Stimulated activated CD4-positive, alpha-beta T cell treated with anti-CD3 and anti-CD28 coated beads, Interleukin-4, amount 100 ng/mL, for 1 hour (primary cell): ENCODE measurements around the gene KIAA0408.
A peak's percentile ranks its signal among the peaks of the same experiment; 100 is the strongest.
"Not testable (repeated sequence)": the region's sequence is repeated elsewhere in the genome, so short reads cannot be mapped to it uniquely, and the experiment has no call there.

Experiments
- DNase-seq: peaks from one replicate; pipeline ENCODE4 v3.0.0-alpha.2; 2020

Gene KIAA0408

GRCh38 chr6:127462376-127462775 is 3.2 kb upstream of the KIAA0408 start:
- DNase-seq: no peak

DNA sequence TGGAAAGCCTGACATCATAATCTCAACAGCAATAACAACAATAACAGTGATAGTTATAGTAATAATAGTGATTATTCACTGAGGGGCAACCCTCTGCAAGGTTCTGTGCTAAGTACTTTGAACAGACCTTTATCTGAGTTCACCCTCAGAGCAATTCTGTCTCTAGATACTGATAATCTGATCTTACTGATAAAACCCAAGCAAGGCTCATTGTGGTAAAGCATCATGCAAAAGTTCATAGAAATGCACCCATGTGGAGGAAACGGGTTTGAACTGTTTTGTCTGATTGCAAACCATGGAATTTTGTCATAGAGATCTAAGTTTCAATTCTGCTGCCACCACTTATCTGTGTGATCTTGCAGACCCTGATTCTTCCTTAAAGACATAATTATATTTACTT is 1.3 kb upstream of the KIAA0408 start:
- DNase-seq: no peak

DNA sequence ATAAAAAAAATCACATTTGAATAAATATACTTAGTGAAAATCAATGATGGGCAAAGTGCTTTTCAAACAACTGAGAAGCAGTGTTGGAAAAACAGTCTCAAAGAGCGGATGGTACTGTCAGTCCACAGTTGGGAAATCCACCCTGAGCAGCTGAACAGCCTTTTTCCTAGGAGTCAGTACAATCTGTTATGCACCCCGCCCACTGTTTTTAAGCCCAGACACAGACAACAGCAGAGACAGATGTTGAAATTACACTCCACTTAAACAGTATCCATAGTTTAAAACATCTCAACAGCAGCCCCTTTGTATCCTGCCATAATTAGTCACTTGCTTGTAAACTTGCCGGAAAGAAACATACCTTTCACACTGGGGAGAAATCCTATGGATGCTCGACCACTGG is 372 bp downstream of the KIAA0408 start:
- no peak for DNase-seq

DNA sequence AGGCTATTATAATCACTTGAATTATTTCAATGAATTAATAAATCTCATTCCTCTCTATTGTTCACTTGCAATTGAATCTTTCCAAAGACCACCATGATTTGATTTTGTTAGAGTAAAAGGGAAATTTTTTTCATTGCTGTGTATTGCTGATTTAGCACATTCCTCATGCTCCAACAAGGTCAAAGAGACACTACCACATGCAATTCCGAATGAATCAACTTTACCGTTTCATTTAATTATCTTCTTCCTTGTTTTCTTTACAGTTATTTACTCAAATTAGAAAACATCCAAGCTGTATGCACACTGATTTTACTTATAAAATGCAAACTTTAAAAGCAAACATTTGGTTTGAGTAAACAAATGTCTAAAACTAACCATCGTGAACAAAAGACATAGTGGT is 967 bp downstream of the KIAA0408 start:
- no peak for DNase-seq

DNA sequence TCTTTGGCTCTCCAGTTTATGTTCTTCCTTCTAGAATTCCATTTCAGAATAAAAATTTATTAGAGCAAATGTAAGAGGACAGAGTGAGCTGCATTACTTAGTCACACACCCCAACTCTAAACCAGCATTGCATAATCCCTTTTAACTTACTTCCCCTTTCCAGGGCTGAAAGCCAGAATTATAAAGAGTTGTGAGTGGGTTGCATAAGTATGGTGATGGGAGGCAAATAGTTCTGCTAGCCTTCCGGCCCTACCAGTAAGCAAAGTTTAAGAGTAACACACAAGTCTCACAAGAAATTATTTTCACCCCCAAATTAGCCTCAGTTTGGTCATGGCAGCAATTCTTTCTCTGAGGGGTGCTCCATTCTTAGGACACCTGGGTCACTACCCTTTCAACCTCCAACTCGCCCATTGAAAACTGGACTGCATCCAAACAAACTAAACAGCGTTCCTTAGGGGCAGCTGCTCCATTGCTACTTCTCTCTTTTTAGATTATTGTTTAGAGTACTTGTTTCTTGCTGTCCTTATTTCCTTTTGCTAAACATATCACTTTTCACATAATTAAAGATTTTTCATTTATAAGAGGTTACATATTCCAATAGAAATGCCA is 1.6 kb downstream of the KIAA0408 start:
- no peak for DNase-seq

GRCh38 chr6:127456465-127456864 is 2.7 kb downstream of the KIAA0408 start:
- DNase-seq: no peak

GRCh38 chr6:127453845-127454619 is 5.2 kb downstream of the KIAA0408 start:
- DNase-seq: no peak

DNA sequence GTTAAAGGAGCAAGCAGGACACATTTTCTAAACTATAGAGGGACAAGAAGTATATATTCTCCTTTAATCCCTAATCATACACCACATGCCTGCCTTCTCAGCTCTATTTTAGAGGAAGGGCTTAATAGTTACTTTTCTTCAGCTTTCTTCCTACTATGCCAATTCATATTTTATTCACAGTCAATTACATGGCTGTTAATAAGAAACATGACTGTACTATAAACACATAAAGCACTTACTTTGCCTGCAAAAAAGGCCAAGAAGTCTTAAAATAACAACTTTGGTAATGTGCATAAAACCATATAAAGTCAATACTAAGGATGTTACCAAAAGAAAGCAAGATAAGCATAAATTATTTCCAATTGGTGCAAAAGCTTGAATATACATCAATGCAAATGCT is 6.4 kb downstream of the KIAA0408 start:
- no peak for DNase-seq

DNA sequence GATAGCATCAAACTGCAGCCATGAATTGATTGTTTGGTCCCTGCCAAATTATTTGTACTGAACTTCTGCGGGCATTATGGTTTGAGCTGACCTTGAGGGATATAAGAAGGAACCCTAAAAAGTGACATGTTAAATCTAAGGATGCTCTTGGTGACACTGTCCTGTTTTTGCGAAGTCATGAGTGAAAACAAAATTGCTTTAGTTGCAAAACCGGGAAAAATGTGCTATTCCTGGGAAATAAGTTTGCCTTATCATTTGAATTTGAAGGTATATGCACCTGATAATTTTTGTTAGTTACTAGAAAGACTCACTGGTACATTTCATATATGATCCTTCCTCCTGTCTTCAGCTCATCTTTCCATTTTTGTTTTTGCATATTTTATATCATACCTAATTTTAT is 7.8 kb downstream of the KIAA0408 start:
- DNase-seq: no peak

GRCh38 chr6:127447780-127448179 is 11.4 kb downstream of the KIAA0408 start:
- no peak for DNase-seq

- no peak for DNase-seq
Observed at GRCh38 chr6:127446356-127446755, 12.8 kb downstream of the KIAA0408 start.

GRCh38 chr6:127441881-127442280 is 17.3 kb downstream of the KIAA0408 start:
- DNase-seq: no peak

DNA sequence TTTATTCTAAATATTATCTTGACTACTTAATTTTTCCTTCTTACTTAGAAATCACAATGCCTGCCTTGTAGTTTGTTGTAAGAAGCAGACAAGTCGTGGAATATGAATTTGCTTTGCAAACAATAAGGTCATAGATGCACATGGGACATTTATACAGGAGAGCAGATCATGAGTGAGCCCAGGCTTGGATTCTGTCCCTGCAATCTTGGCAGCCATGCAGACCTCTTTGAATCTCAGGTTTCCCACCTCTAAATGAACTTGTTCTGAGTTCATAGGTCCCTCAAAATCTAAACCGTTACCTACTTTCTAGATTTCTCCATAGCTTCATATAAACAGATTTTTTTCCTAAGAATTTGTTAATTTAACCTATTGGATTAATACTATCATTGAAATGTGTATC is 19.5 kb downstream of the KIAA0408 start:
- no peak for DNase-seq

DNA sequence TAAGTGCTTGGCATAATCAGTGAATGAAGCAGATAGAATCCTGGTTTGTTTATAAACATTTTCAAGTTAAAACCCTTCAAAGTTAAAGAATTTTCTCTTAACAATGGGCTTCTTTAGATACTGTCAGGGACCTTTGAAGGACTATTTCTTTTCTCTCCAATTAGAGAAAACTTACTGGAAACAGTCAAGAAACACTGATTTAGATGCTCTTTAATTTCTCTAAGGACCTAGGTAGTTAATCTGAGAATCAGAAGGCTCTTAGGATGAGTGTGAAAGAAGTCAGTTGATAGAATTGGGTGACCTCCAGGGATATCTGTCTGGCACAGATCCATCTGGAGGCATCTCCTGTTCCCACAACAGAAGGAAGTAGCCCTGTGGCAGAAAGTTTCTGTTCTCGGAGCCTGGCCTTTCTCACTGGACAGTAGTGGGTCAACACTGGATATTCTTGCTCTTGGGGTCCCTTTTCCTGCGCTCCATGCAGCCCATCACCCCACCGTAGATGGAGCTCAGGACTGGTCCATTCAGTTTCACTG is 22.5 kb downstream of the KIAA0408 start:
- no peak for DNase-seq

DNA sequence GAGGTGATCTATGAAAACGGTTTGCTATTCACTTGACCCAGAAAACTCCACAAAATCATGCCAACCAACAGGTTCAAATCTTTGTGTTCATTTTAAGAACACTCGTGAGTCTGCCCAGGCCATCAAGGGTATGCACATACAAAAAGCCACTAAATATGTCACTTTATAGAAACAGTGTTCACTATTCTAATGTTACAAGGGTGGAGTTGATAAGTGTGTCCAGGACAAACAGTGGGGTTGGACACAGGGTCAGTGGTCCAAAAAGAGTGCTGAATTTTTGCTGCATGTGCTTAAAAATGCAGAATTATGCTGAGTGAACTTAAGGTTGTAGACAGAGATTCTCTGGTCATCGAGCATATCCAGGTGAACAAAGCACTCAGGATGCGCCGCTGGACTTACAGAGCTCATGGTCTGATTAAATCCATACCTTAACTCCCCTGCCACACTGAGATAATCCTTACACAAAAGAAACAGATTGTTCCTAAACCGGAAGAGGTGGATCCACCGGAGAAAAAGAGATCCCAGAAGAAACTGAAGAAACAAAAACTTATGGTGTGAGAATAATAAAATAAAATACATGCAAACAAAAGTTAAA is 23.5 kb downstream of the KIAA0408 start:
- no peak for DNase-seq

GRCh38 chr6:127434651-127435050 is 24.5 kb downstream of the KIAA0408 start:
- DNase-seq: no peak

DNA sequence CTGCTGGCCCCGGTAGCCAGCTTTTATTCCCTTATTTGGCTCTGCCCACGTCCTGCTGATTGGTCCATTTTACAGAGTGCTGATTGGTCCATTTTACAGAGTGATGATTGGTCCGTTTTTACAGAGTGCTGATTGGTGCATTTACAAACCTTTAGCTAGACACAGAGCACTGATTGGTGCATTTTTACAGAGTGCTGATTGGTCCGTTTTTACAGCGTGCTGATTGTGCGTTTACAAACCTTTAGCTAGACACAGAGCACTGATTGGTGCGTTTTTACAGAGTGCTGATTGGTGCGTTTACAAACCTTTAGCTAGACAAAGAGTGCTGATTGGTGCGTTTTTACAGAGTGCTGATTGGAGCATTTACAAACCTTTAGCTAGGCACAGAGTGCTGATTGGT is 30.6 kb downstream of the KIAA0408 start:
- not testable (repeated sequence) for DNase-seq

DNA sequence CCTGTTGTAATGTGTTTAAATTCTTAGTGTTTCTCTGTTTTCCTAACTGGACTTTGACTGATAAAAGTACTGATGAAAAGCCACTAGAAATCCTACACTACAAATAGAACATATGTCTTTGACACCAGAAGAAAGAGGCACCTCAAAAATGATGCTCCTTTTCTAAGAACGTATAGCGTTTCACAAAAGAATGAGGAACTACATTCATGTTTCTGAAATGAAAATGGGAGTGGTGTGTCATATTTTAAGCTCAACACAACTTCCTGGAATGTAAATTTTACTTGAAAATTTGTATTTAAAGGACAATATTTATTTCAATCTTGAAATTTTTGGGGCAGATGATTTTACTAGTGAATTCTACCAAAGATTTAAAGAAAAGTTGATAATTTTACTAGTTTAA is 35.3 kb downstream of the KIAA0408 start:
- no peak for DNase-seq

GRCh38 chr6:127421164-127421563 is 38.0 kb downstream of the KIAA0408 start:
- DNase-seq: not testable (repeated sequence)

GRCh38 chr6:127420556-127420955 is 38.6 kb downstream of the KIAA0408 start:
- peak; percentile 63 for DNase-seq

DNA sequence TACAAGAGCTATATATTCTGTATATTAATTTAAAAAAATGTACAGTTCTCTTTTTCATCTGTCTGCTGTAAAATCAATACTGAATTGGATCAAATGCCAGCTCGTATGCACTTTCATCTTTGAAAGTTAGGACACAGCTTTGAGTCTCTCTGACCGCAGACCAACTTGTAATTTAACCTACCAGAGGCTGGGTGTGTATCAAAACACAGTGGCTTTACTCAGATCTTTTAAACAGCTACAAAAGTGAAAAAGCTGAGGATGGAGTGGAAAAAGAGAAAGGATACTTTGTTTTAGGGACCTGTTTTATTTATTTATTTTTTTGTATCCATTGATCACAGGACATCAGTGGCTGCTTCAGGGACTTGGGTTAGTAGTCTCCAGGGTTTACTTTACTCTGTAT is 44.1 kb downstream of the KIAA0408 start:
- DNase-seq: no peak

GRCh38 chr6:127413123-127413522 is 46.1 kb downstream of the KIAA0408 start:
- DNase-seq: not testable (repeated sequence)

GRCh38 chr6:127412016-127412415 is 47.2 kb downstream of the KIAA0408 start:
- DNase-seq: not testable (repeated sequence)
